K562 (cell line): ENCODE measurements around the gene LIX1L. TPM values are rescaled to one million over a fixed set of nuclear protein-coding genes. Genes with fewer than 3 reads are reported as not detected.
A peak's percentile ranks its signal among the peaks of the same experiment; 100 is the strongest.

Experiments used
- ARID1B ChIP-seq: fragments of 450-650 bp; IDR thresholded peaks from 2 replicates; pipeline ENCODE4 v1.6.1; 2016; ENCODE audit warnings: antibody characterized with exemption, mild to moderate bottlenecking, inconsistent platforms
- BACH1 ChIP-seq: fragments of 200-800 bp; sonication (Bioruptor generic); IDR thresholded peaks from 2 replicates; pipeline ENCODE4 v1.6.1; 2016; ENCODE audit warnings: missing genetic modification characterization, missing compliant biosample characterization
- BRD4 ChIP-seq: fragments of 200-600 bp; sonication (generic); IDR thresholded peaks from 2 replicates; pipeline ENCODE4 v1.6.1; 2017; ENCODE audit warnings: inconsistent platforms
- DDX20 ChIP-seq: fragments of 450-650 bp; IDR thresholded peaks from 2 replicates; pipeline ENCODE4 v1.6.1; 2016; ENCODE audit warnings: missing genetic modification characterization, low read depth, mild to moderate bottlenecking, missing compliant biosample characterization, moderate library complexity
- DEAF1 ChIP-seq: fragments of 450-650 bp; formaldehyde crosslinking; IDR thresholded peaks from 2 replicates; pipeline ENCODE4 v1.4.0; 2020; ENCODE audit warnings: mild to moderate bottlenecking, moderate library complexity
- EWSR1 ChIP-seq: fragments of 450-650 bp; IDR thresholded peaks from 2 replicates; pipeline ENCODE4 v1.6.1; 2018; ENCODE audit warnings: borderline replicate concordance, mild to moderate bottlenecking, low read depth, moderate library complexity; ENCODE audit not compliant: partially characterized antibody
- FOXA1 ChIP-seq: fragments of 450-650 bp; IDR thresholded peaks from 2 replicates; pipeline ENCODE4 v1.6.1; 2016; ENCODE audit warnings: mild to moderate bottlenecking, borderline replicate concordance
- GABPB1 ChIP-seq: sonication (generic); formaldehyde crosslinking; IDR thresholded peaks from 2 replicates; pipeline ENCODE4 v1.8.0; 2022; ENCODE audit warnings: mild to moderate bottlenecking, missing genetic modification reagents
- HDAC2 ChIP-seq: fragments of 450-650 bp; IDR thresholded peaks from 2 replicates; pipeline ENCODE4 v1.6.1; 2016; ENCODE audit warnings: mild to moderate bottlenecking
- HLTF ChIP-seq: fragments of 450-650 bp; IDR thresholded peaks from 2 replicates; pipeline ENCODE4 v1.6.1; 2016
- JUN ChIP-seq, 2 experiments: sonication (generic) in 1 of 2; formaldehyde crosslinking in 1 of 2; IDR thresholded peaks; 2 replicates each; pipeline versions ENCODE4 v1.6.1 to v1.8.0; 2012 to 2022; ENCODE audit warnings: borderline replicate concordance in 2 of 2, mild to moderate bottlenecking in 2 of 2, improper control_type of control experiment in 1 of 2, low read depth in 1 of 2, low read length in 1 of 2, missing genetic modification reagents in 1 of 2
- JUNB ChIP-seq: fragments of 450-650 bp; formaldehyde crosslinking; conservative IDR thresholded peaks from 2 replicates; pipeline ENCODE4 v1.4.0; 2020; ENCODE audit warnings: mild to moderate bottlenecking
- MYC ChIP-seq, 2 experiments: fragments of 250-450 bp in 1 of 2; sonication (Bioruptor Pico) in 1 of 2; IDR thresholded peaks; 2 replicates each; pipeline versions ENCODE4 v1.5.1 to v1.6.1; 2012 to 2021; ENCODE audit warnings: low read depth in 2 of 2, borderline replicate concordance in 1 of 2, improper control_type of control experiment in 1 of 2, low read length in 1 of 2, mild to moderate bottlenecking in 1 of 2, moderate library complexity in 1 of 2
- NRF1 ChIP-seq, 2 experiments: fragments of 450-650 bp; IDR thresholded peaks in 1 of 2; conservative IDR thresholded peaks in 1 of 2; 2 replicates each; pipeline ENCODE4 v1.6.1; 2014; ENCODE audit warnings: mild to moderate bottlenecking in 2 of 2
- POLR2AphosphoS5 ChIP-seq: IDR thresholded peaks from 2 replicates; pipeline ENCODE4 v1.6.1; 2011; ENCODE audit warnings: mild to moderate bottlenecking, low read depth, low read length, moderate library complexity; ENCODE audit not compliant: control insufficient read depth, insufficient read depth
- PTBP1 ChIP-seq: fragments of 200-400 bp; formaldehyde crosslinking; IDR thresholded peaks from 2 replicates; pipeline ENCODE4 v1.6.1; 2017; ENCODE audit warnings: low read depth, low read length
- RAD21 ChIP-seq, 2 experiments: fragments of 250-450 bp in 1 of 2; fragments of 450-650 bp in 1 of 2; sonication (Bioruptor Pico) in 1 of 2; formaldehyde crosslinking in 1 of 2; IDR thresholded peaks in 1 of 2; conservative IDR thresholded peaks in 1 of 2; 2 replicates each; pipeline versions ENCODE4 v1.4.0 to v1.8.0; 2020 to 2022; ENCODE audit warnings: mild to moderate bottlenecking in 2 of 2, moderate library complexity in 1 of 2
- RBM39 ChIP-seq: fragments of 200-400 bp; formaldehyde crosslinking; optimal IDR thresholded peaks from 2 replicates; pipeline ENCODE3; 2018; ENCODE audit warnings: low read depth, low read length
- SMARCB1 ChIP-seq: IDR thresholded peaks from 2 replicates; pipeline ENCODE4 v1.6.1; 2011; ENCODE audit warnings: improper control_type of control experiment, low read depth; ENCODE audit not compliant: insufficient read length
- SP1 ChIP-seq: sonication (generic); formaldehyde crosslinking; IDR thresholded peaks from 2 replicates; pipeline ENCODE4 v1.8.1; 2022; ENCODE audit warnings: mild to moderate bottlenecking, missing genetic modification reagents
- TCF7 ChIP-seq: sonication (generic); IDR thresholded peaks from 2 replicates; pipeline ENCODE4 v1.6.1; 2016; ENCODE audit warnings: antibody characterized with exemption, borderline replicate concordance
- ZNF124 ChIP-seq: sonication (generic); formaldehyde crosslinking; IDR thresholded peaks from 2 replicates; pipeline ENCODE4 v1.8.1; 2022; ENCODE audit warnings: missing genetic modification reagents
- ZNF239 ChIP-seq: fragments of 250-450 bp; sonication (Bioruptor Pico); IDR thresholded peaks from 2 replicates; pipeline ENCODE4 v1.4.0; 2020; ENCODE audit warnings: mild to moderate bottlenecking
- ZNF274 ChIP-seq: IDR thresholded peaks from 2 replicates; pipeline ENCODE4 v1.6.1; 2011; ENCODE audit warnings: low read depth, mild to moderate bottlenecking, low read length, moderate library complexity, borderline replicate concordance
- ZNF57 ChIP-seq: fragments of 450-650 bp; formaldehyde crosslinking; IDR thresholded peaks from 2 replicates; pipeline ENCODE4 v1.4.0; 2020; ENCODE audit warnings: mild to moderate bottlenecking, moderate library complexity
- ZNF586 ChIP-seq: fragments of 450-650 bp; formaldehyde crosslinking; conservative IDR thresholded peaks from 2 replicates; pipeline ENCODE4 v1.4.0; 2020; ENCODE audit warnings: mild to moderate bottlenecking, moderate library complexity
- ZNF668 ChIP-seq: fragments of 250-450 bp; sonication (Bioruptor Pico); IDR thresholded peaks from 2 replicates; pipeline ENCODE4 v1.8.0; 2022; ENCODE audit warnings: mild to moderate bottlenecking, inconsistent platforms
- polyA plus RNA-seq, 8 experiments: library from polyadenylated mRNA; depleted of rRNA in 4 of 8; stranded (reverse) in 5 of 8; unstranded in 3 of 8; fragments of >200 nt; fragmentation: Nextera tagmentation in 2 of 8; fragmentation: Illumina TruSeq in 1 of 8; extraction: Ambion mirVana in 2 of 8; extraction: Trizol in 1 of 8; gene quantifications; 2 replicates each; pipeline versions ENCODE4 v1.2.1 to v1.2.3, GENCODE V29; 2011 to 2014; ENCODE audit warnings: inconsistent platforms in 1 of 8, missing spikeins in 1 of 8
- total RNA-seq, 7 experiments: library from RNA; depleted of rRNA in 6 of 7; stranded (reverse); fragments of >200 nt in 6 of 7; fragmentation: Illumina TruSeq in 2 of 7; extraction: Trizol in 2 of 7; gene quantifications; 2 replicates each; pipeline versions ENCODE4 v1.2.1 to v1.2.3, GENCODE V29; 2011 to 2021; ENCODE audit warnings: low replicate concordance in 1 of 7
- TF ChIP-seq, protein P1 (sequence below): fragments of 250-450 bp; sonication (Bioruptor Pico); IDR thresholded peaks from 2 replicates; pipeline ENCODE4 v1.8.0; 2021; ENCODE audit warnings: moderate library complexity, mild to moderate bottlenecking, inconsistent platforms

LIX1L gene
- total and polyA plus RNA-seq, 9 of the 15 experiments (the other 6 are each of a cell fraction or from before 2014, with no cell fraction given) = 4.6 to 26.5 (median 12.5) TPM

- TF ChIP-seq HLTF (no peak), JUN (IDR thresholded peaks at IDR 0.05; ENCODE audit: borderline replicate concordance, low read depth, low read length) (no peak), JUN (CRISPR knock-in tag; IDR thresholded peaks at IDR 0.05; ENCODE audit: borderline replicate concordance) (no peak), DEAF1 (no peak), EWSR1 (no peak), PTBP1 (no peak), HDAC2 (0 out of 2 replicates have a peak, but pooled peaks have one; percentile 16), BACH1 (tag) (no peak), ZNF124 (no peak), BRD4 (no peak), ZNF57 (no peak), FOXA1 (no peak), MYC (IDR thresholded peaks at IDR 0.05; ENCODE audit: low read depth, low read length) (peak; percentile 38), MYC (CRISPR knock-in tag; IDR thresholded peaks at IDR 0.05; ENCODE audit: borderline replicate concordance, low read depth) (no peak), ZNF668 (CRISPR knock-in tag) (no peak), ZNF239 (CRISPR knock-in tag) (no peak), RAD21 (CRISPR knock-in tag; conservative IDR thresholded peaks at IDR 0.05 in 1 of 2, IDR thresholded peaks at IDR 0.05 in 1 of 2) (no peak), ZNF274 (no peak), GABPB1 (CRISPR knock-in tag) (0 out of 2 replicates have a peak, but pooled peaks have one; percentile 39), NRF1 (conservative IDR thresholded peaks at IDR 0.05 in 1 of 2, IDR thresholded peaks at IDR 0.05 in 1 of 2) (peak; percentile 60 to 66), POLR2AphosphoS5 (0 out of 2 replicates have a peak, but pooled peaks have one; percentile 44), ARID1B (peak; percentile 13; the same call in 1 of the 2 replicates), DDX20 (no peak), RBM39 (no peak), JUNB (CRISPR knock-in tag) (no peak), SP1 (CRISPR knock-in tag) (peak; percentile 84), ZNF586 (CRISPR knock-in tag) (no peak), SMARCB1 (peak; percentile 37), TCF7 (no peak)
- TF ChIP-seq, protein P1, sequence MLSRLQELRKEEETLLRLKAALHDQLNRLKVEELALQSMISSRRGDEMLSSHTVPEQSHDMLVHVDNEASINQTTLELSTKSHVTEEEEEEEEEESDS (CRISPR knock-in tag) = no peak
These were observed at the start of gene LIX1L (continued) for GRCh38 chr1:145957443-145958319.
